Bronchial epithelial cell (primary cell): ENCODE data around the gene ZNF431. TPM values are rescaled to one million over a fixed set of nuclear protein-coding genes. Genes with fewer than 3 reads are reported as not detected.
A peak's percentile ranks its signal among the peaks of the same experiment; 100 is the strongest.

Experiments
- DNase-seq: peaks from one replicate; pipeline ENCODE4 v3.0.0-alpha.2; 2010; ENCODE audit warnings: low read depth
- FAIRE-seq: peaks from 2 replicates; lab custom pipeline; 2011; peaks lifted over from hg19 to GRCh38; lab: Jason Lieb, UNC
- H3K27me3 ChIP-seq: 2 replicates; pipeline ENCODE4 v1.5.1; 2011; ENCODE audit warnings: low read length; ENCODE audit not compliant: control insufficient read depth, insufficient read depth
- H3K36me3 ChIP-seq: 2 replicates; pipeline ENCODE4 v1.5.1; 2011; ENCODE audit warnings: low read length; ENCODE audit not compliant: control insufficient read depth, insufficient read depth
- H3K4me3 ChIP-seq: 2 replicates; pipeline ENCODE4 v1.5.1; 2011; ENCODE audit warnings: mild to moderate bottlenecking, low read depth, low read length, control low read depth
- total RNA-seq: library from RNA; depleted of rRNA; stranded (reverse); fragments of >200 nt; gene quantifications from 2 replicates; pipeline ENCODE4 v1.2.1, GENCODE V29; 2014
- TF ChIP-seq, protein P1 (sequence below): IDR thresholded peaks from 2 replicates; pipeline ENCODE4 v1.5.1; 2011; ENCODE audit warnings: mild to moderate bottlenecking, moderate library complexity, low read length, control low read depth, inconsistent platforms; ENCODE audit not compliant: insufficient read depth, severe bottlenecking

ZNF431 gene
- 9.0 and 14.8 TPM in 2 replicates for total RNA-seq

DNA sequence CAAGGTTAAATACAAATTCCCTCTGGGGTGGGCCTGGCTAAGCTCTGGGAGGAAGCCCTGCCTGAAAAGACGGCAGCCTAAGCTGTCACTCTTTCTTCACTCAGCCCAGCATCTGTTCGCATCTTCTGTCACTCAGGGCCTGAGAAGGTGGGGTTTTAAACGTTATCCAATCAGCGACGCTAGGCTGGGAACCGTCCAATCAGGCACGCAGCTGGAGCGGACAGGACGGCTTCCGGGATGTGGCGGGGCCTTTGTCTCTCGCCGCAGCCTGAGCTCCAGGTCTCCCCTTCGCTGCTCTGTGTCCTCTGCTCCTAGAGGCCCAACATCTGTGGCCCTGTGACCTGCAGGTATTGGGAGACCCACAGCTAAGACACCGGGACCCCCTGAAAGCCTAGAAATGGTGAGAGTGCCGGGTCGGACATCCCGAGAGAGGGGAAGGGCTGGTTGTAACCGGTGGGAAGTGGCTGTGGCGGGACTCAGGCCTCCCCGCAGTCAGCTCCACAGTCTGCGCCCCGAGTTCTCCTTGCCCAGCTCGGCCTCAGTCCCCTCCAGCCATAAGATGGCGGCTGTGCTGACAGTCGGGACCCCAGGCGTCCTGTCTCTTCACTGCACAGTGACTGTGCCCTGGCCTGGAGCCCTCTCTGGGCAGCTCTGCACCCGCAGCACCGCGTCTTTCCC is at the start of gene ZNF431:
Gene ZNF431, plus strand, starts transcription at position 254 of the 678 bp plus-strand sequence. Its CDS starts 144 bp downstream, at position 398.
- peak within 1 kb of the TSS; percentile 84 for H3K4me3 ChIP-seq
- TF ChIP-seq, protein P1, sequence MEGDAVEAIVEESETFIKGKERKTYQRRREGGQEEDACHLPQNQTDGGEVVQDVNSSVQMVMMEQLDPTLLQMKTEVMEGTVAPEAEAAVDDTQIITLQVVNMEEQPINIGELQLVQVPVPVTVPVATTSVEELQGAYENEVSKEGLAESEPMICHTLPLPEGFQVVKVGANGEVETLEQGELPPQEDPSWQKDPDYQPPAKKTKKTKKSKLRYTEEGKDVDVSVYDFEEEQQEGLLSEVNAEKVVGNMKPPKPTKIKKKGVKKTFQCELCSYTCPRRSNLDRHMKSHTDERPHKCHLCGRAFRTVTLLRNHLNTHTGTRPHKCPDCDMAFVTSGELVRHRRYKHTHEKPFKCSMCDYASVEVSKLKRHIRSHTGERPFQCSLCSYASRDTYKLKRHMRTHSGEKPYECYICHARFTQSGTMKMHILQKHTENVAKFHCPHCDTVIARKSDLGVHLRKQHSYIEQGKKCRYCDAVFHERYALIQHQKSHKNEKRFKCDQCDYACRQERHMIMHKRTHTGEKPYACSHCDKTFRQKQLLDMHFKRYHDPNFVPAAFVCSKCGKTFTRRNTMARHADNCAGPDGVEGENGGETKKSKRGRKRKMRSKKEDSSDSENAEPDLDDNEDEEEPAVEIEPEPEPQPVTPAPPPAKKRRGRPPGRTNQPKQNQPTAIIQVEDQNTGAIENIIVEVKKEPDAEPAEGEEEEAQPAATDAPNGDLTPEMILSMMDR, result no peak
- H3K27me3 ChIP-seq, result no peaks in the 10 kb centered on the region
- DNase-seq (peak; percentile 92), FAIRE-seq (no peak)
- H3K36me3 ChIP-seq, result peaks cover 2% of the 10 kb centered on the region

DNA sequence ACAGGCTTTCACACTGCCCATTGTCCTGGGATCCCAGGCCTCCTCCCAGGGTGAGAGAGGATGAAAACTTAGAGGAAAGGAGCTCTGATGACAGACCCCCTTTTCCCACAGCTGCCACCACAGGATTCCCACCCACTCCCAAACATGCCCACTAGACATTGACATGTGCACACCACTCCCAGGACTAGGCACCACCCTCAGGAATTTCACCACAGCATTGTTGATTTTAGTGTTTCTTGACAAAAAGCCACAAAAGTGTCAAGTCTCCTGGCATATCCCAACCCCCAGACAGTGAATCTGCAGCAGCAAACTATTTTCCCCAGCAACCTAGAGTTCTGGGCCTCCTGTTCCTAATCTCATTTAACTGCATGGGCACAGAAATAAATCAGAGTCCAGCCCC is 49.7 kb upstream of the ZNF431 start:
- H3K4me3 ChIP-seq, result no peak overlapping the region
- peaks cover 2% of the 10 kb centered on the region for H3K36me3 ChIP-seq
- no peaks in the 10 kb centered on the region for H3K27me3 ChIP-seq
- FAIRE-seq, result no peak
- TF ChIP-seq, protein P1, result no peak
- no peak for DNase-seq

DNA sequence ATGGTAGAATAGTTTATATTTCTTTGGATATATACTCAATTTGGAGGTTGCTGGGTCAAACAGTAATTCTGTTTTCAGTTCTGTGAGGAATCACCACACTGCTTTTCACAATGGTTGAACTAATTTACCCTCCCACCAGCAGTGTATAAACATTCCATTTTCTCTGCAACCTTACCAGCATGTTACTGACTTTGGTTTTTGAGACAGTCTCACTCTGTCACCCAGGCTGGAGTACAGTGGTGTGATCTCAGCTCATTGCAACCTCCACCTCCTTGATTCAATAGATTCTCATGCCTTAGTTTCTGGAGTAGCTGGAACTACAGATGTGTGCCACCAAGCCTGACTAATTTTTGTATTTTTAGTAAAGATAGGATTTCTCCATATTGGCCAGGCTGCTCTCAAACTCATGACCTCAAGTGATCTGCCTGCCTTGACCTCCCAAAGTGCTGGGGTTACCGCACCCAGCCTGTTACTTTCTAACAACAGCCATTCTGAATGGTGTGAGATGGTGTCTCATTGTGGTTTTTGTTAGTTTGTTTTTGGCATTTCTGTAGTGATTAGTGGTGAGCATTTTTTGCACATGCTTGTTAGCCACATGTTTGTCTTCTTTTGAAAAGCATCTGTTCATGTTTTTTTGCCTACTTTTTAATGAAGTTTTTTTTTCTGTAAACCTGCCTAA is 47.4 kb upstream of the ZNF431 start:
- no peak overlapping the region for H3K4me3 ChIP-seq
- FAIRE-seq (no peak), DNase-seq (no peak)
- TF ChIP-seq, protein P1, result no peak
- peaks cover 2% of the 10 kb centered on the region for H3K36me3 ChIP-seq
- no peaks in the 10 kb centered on the region for H3K27me3 ChIP-seq

DNA sequence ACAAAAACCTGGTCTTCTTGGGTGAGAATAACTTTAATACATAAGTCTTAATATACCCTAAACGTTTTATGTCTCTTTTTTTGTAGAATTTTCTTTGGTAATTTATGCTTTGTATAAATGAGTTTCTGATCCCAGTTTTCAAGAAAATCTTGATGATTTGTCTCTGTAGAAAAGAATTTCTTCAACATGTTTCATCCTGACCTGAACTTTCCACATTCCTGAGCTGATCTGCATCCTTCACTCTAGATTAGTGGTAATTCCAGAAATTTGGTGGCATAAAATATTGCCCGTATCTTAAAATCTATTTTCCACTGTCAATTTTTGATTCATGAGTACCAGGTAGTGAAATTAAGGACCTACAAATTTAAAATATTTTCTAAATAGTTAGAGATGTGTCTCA is 43.5 kb upstream of the ZNF431 start:
- FAIRE-seq (no peak), DNase-seq (peak; percentile 48)
- TF ChIP-seq, protein P1, result no peak
- Histone ChIP-seq H3K27me3 (no peaks in the 10 kb centered on the region), H3K4me3 (no peak overlapping the region), H3K36me3 (peaks cover 2% of the 10 kb centered on the region)

DNA sequence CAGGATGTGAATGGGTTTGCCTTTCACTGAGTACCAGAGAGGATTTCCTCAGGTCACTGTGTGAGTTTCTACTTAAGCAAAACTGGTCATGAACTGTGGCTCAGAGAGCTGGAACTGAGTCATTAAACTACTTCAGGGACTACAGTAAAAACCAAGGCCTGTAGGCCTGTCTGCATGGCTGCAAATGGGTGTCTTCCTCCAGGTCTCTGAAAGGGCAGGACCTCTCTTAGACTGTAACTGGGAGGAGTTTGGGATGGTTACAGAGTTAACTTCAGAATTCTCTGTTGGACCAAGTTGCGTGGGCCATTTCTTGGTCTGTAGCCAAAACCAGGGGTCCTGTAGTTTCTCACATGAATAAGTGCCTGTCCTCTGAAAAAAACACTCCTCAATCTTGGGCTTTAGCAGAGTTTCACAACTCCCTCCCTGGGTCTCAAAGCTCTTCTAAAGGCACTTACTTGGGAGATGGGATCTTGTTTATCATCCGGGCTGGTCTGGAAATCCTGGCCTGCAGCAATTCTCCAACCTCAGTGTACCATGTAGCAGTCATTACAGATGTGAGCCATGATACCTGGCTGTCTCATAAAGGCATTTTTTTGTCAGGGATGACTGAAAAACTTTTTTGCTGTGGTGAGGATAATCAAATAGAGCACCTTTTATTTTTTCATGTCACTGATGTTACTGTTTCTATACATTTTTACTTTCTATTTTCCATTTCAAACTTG is 40.2 kb upstream of the ZNF431 start:
- no peak for DNase-seq
- H3K36me3 ChIP-seq, result no peaks in the 10 kb centered on the region
- FAIRE-seq, result no peak
- H3K27me3 ChIP-seq, result no peaks in the 10 kb centered on the region
- TF ChIP-seq, protein P1, result no peak
- no peak overlapping the region for H3K4me3 ChIP-seq
